ENCODE results near the gene TRERF1.

- TF ChIP-seq CTCF (IDR thresholded peaks at IDR 0.05; ENCODE audit: low read length) (no peak), EZH2phosphoT487 (IDR thresholded peaks at IDR 0.05; ENCODE audit: low read length) (no peak), EZH2 (optimal IDR thresholded peaks at IDR 0.05; ENCODE audit: low read depth, low read length) (no peak)
Measured at GRCh38 chr6:42446370-42446769, 5.4 kb downstream of the TRERF1 start.

Measured in MM.1S (cell line).